Ascending aorta (tissue), 2 donors: ENCODE measurements around the gene ARID1B. TPM values are rescaled to one million over a fixed set of nuclear protein-coding genes. Genes with fewer than 3 reads are reported as not detected.

Experiments used
- DNase-seq, 2 donors: peaks; one replicate each; pipeline ENCODE4 v3.0.0-alpha.2; 2019; ENCODE audit warnings: low spot score in 2 of 2
- H3K27ac ChIP-seq, 2 donors: fragments of 200-600 bp; sonication (generic); one replicate each; pipeline ENCODE4 v1.5.1; 2016 to 2017; ENCODE audit warnings: mild to moderate bottlenecking in 1 of 2
- H3K27me3 ChIP-seq: fragments of 200-600 bp; sonication (generic); one replicate; pipeline ENCODE4 v1.5.1; 2017
- H3K36me3 ChIP-seq, 2 donors: fragments of 200-600 bp; sonication (generic); one replicate each; pipeline ENCODE4 v1.5.1; 2016
- H3K4me1 ChIP-seq, 2 donors: fragments of 200-600 bp; sonication (generic); one replicate each; pipeline ENCODE4 v1.5.1; 2016 to 2017; ENCODE audit warnings: mild to moderate bottlenecking in 1 of 2
- H3K4me3 ChIP-seq, 2 donors: fragments of 200-600 bp; sonication (generic); one replicate each; pipeline ENCODE4 v1.5.1; 2016 to 2017; ENCODE audit warnings: mild to moderate bottlenecking in 1 of 2
- H3K9me3 ChIP-seq, 2 donors: fragments of 200-600 bp; sonication (generic); one replicate each; pipeline ENCODE4 v1.5.1; 2016
- CTCF ChIP-seq, 3 experiments: fragments of 200-600 bp in 2 of 3; fragments of 450-650 bp in 1 of 3; sonication (generic) in 2 of 3; IDR thresholded peaks; one replicate each; pipeline ENCODE4 v1.5.1; 2016 to 2019; ENCODE audit warnings: antibody characterized with exemption in 3 of 3, mild to moderate bottlenecking in 1 of 3, moderate library complexity in 1 of 3
- intact Hi-C: fragments of 100-400 bp; cut with DNase I; formaldehyde crosslinking; loops from one replicate; pipeline ENCODE4 v1.15.1; 2023
- total RNA-seq: library from RNA; depleted of rRNA; stranded (reverse); fragments of >200 nt; gene quantifications from one replicate; pipeline ENCODE4 v1.1.0, GENCODE V29; 2016

Gene ARID1B
- total RNA-seq, 1 donor from 2014 or later: 97.9 TPM

GRCh38 chr6:156890627-156891314 is 113.6 kb downstream of the ARID1B start:
- H3K27ac ChIP-seq: no peak overlapping the region
- H3K4me1 ChIP-seq: peaks cover 0 to 21% of the 10 kb centered on the region in 2 donors
- DNase-seq: no peak
- H3K4me3 ChIP-seq: no peak overlapping the region
- H3K9me3 ChIP-seq: no peaks in the 10 kb centered on the region
- H3K27me3 ChIP-seq: no peaks in the 10 kb centered on the region
- no peaks in the 10 kb centered on the region for H3K36me3 ChIP-seq
- TF ChIP-seq CTCF (IDR thresholded peaks at IDR 0.05): no peak
- intact Hi-C loops: no loop called here

GRCh38 chr6:156897907-156898531 is 120.8 kb downstream of the ARID1B start:
- no peak for TF ChIP-seq CTCF (IDR thresholded peaks at IDR 0.05)
- Histone ChIP-seq H3K4me1 (no peaks in the 10 kb centered on the region), H3K36me3 (no peaks in the 10 kb centered on the region), H3K27me3 (no peaks in the 10 kb centered on the region), H3K9me3 (no peaks in the 10 kb centered on the region), H3K27ac (no peak overlapping the region), H3K4me3 (no peak overlapping the region)
- no peak for DNase-seq
- intact Hi-C loops: no loop called here

GRCh38 chr6:156899071-156899470 is 121.9 kb downstream of the ARID1B start:
- TF ChIP-seq CTCF (IDR thresholded peaks at IDR 0.05): no peak

GRCh38 chr6:156899532-156900135 is 122.5 kb downstream of the ARID1B start:
- intact Hi-C loops: no loop called here
- Histone ChIP-seq H3K9me3 (no peaks in the 10 kb centered on the region), H3K4me1 (no peaks in the 10 kb centered on the region), H3K36me3 (no peaks in the 10 kb centered on the region), H3K27me3 (no peaks in the 10 kb centered on the region), H3K27ac (no peak overlapping the region), H3K4me3 (no peak overlapping the region)
- DNase-seq: no peak
- no peak for TF ChIP-seq CTCF (IDR thresholded peaks at IDR 0.05)

More at GRCh38 chr6:156899071-156899470, 121.9 kb downstream of the ARID1B start:
- Histone ChIP-seq H3K36me3 (no peaks in the 10 kb centered on the region), H3K27ac (no peak overlapping the region), H3K27me3 (no peaks in the 10 kb centered on the region), H3K4me1 (no peaks in the 10 kb centered on the region), H3K4me3 (no peak overlapping the region), H3K9me3 (no peaks in the 10 kb centered on the region)
- intact Hi-C loops: no loop called here
- DNase-seq: no peak

GRCh38 chr6:156900292-156900691 is 123.1 kb downstream of the ARID1B start:
- Histone ChIP-seq H3K36me3 (no peaks in the 10 kb centered on the region), H3K4me1 (no peaks in the 10 kb centered on the region), H3K27me3 (no peaks in the 10 kb centered on the region), H3K4me3 (no peak overlapping the region), H3K27ac (no peak overlapping the region), H3K9me3 (no peaks in the 10 kb centered on the region)
- DNase-seq: no peak
- TF ChIP-seq CTCF (IDR thresholded peaks at IDR 0.05): no peak
- intact Hi-C loops: no loop called here
